ENCODE measurements around the gene ANKRD55.

The ANKRD55 gene

DNA sequence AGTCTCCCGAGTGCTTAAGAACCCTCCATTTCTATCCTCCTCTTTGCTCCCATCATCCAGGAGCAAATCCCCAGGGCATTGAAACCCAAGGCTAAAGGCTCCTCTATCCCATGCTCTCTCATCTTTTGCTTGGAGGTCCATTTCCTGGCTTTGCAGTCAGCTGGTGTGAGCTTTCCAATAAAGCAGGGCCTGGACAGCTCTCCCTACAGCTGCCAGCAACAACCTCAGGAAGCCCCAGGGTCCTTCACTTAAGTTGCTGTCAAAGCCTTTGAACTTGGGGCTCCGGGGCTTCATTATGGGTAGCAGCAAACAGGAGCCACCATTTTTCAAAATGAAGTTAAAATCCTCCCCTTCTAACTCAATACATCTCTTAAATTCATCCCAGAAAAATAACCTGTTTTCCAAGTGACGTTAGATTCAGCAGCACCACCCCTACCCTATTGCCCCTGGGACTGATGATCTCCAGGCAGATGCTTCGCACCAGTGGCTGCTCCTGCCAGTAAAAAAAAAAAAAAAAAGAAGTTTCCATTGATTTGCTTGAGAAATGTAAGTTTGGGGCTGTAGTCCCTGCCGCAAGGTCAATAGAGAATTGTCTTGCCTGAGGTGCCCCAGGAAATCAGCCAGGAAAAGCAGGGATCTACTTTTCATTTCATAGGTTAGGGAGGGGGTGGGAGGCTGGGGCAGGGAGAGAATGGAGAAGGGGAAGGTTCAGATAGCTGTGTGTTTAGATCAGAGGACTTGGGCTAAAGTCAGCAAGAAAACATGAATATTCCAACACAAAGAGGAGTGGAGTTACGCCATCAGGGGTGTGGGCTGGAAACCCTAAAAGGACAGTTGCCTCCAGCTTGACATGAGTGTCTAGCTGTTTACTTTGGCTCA is 154.6 kb downstream of the ANKRD55 start:
- in situ Hi-C loops (cut with HindIII; ENCODE audit: low pct_unique_long_range_greater_than_20kb, low sequenced_read_pairs): no loop called here
- no peak for TF ChIP-seq JUND (IDR thresholded peaks at IDR 0.05; ENCODE audit: low read depth)
- DNase-seq (ENCODE audit: low read depth in 1 of 2, low spot score in 1 of 2): no peak

DNA sequence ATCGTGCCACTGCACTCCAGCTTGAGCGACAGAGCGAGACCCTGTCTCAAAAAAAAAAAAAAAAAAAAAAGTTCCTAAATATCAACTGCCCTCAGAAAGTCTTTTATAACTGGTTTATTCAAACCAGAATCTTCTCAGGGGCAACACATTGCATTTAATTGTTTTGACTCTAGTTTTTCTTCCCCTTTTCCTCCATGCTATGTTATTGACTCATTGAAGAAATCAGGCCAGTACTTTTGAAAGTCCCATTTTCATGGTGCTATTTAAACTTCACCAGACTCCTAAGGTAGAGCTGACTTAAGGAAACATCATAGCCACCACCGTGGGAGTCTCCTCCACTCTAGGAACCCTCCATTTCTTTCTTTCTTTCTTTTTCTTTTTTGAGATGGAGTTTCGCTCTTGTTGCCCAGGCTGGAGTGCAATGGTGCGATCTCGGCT is 155.3 kb downstream of the ANKRD55 start:
- no peak for DNase-seq (ENCODE audit: low read depth in 1 of 2, low spot score in 1 of 2)
- TF ChIP-seq JUND (IDR thresholded peaks at IDR 0.05; ENCODE audit: low read depth): no peak
- in situ Hi-C loops (cut with HindIII; ENCODE audit: low pct_unique_long_range_greater_than_20kb, low sequenced_read_pairs): no loop called here

DNA sequence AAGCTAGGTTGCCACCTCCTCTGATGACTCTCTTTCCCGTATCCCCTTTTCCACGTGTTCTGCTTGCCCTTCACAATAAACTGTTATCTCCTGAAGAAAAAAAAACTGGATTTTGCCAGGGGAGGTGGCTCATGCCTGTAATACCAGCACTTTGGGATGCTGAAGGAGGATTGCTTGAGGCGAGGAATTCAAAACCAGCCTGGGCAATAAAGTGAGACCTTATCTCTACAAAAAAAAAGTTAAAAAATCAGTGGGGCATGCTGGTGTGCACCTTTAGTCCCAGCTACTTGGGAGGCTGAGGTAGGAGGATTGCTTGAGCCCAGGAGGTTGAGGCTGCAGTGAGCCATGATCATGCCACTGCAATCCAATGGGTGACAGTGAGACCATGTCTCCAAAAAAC is 156.6 kb downstream of the ANKRD55 start:
- in situ Hi-C loops (cut with HindIII; ENCODE audit: low pct_unique_long_range_greater_than_20kb, low sequenced_read_pairs): no loop called here
- DNase-seq (ENCODE audit: low read depth in 1 of 2, low spot score in 1 of 2): no peak
- TF ChIP-seq JUND (IDR thresholded peaks at IDR 0.05; ENCODE audit: low read depth): no peak

DNA sequence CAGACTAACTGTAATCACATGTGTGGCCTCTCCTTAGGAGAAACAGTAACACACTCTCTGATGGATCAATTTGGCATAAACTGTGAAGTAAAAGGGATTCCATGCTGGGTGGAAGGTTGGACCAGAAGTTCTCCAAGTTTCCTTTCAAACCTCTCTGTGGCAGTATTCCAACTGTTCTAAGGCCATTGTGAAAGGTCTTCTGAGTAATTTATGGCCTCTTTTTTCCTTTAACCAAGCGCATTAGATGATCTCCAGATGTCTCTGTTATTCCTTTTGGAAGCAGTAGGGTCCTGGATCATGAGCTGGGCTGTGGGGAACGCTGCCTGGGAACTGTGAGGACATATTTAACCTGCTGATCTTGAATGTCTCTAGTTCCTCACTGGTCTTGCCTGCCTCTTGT is 157.8 kb downstream of the ANKRD55 start:
- DNase-seq (ENCODE audit: low read depth in 1 of 2, low spot score in 1 of 2): no peak
- TF ChIP-seq JUND (IDR thresholded peaks at IDR 0.05; ENCODE audit: low read depth): no peak
- in situ Hi-C loops (cut with HindIII; ENCODE audit: low pct_unique_long_range_greater_than_20kb, low sequenced_read_pairs): no loop called here

DNA sequence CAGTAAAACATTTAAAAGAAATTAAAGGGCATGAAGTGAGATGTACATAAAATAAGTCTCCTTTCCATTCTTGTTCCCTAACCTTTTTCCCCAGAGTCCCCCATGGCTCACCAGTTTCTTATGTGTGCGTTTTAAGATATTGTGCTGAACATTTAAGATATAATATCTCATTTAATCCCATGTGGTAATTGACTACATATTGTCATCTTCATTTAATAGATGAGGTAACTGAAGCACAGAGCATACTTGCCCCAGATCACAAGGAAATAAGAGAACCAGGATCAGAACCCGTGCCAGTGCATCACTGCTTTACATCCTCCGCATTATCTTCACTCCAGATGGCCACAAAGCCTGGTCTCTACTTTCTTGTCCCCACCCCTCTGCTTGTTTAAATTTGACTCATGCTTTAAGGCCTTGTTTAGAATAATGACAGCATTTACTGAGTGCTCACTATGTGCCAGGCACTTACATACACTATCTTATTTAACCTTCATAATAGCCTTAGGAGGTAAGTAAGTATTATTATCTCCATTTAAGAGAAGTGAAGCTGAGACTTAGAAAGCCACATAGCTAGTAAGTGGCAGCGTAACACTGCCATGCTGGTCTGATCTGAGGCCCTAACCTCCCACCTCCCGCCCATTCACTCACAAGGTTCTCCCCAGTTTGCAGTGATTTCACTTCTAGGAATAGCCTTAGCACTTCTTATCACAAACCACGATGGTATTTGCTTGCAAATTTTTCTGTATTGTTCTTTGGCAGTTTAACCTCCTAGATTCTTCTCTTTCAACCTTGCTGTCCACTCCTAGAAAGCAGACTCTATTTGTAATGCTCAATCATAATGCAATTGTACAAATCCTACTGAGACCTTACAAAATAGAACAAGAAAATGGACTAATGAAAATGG is 160.0 kb downstream of the ANKRD55 start:
- TF ChIP-seq JUND (IDR thresholded peaks at IDR 0.05; ENCODE audit: low read depth): no peak
- no peak for DNase-seq (ENCODE audit: low read depth in 1 of 2, low spot score in 1 of 2)
- in situ Hi-C loops (cut with HindIII; ENCODE audit: low pct_unique_long_range_greater_than_20kb, low sequenced_read_pairs): no loop called here

DNA sequence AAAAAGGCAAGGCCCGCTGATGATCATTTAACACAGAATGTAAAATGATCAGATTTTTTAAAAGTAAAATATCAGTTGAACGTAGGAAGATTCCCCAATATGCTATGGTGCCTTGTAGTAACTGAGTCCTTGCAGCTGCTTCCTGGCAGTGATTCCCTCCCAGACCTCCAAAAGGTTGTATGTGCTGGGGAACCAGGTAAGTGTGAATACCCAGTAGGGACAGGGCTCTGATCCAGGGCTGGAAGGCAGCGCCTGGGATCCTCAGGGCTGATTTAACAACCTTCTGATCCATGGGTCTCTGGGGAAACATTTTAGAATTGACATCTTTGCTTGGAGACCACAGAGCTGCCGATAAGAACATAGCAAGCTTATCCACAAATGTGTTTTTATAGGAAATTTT is 161.7 kb downstream of the ANKRD55 start:
- in situ Hi-C loops (cut with HindIII; ENCODE audit: low pct_unique_long_range_greater_than_20kb, low sequenced_read_pairs): no loop called here
- DNase-seq (ENCODE audit: low read depth in 1 of 2, low spot score in 1 of 2): no peak
- no peak for TF ChIP-seq JUND (IDR thresholded peaks at IDR 0.05; ENCODE audit: low read depth)

DNA sequence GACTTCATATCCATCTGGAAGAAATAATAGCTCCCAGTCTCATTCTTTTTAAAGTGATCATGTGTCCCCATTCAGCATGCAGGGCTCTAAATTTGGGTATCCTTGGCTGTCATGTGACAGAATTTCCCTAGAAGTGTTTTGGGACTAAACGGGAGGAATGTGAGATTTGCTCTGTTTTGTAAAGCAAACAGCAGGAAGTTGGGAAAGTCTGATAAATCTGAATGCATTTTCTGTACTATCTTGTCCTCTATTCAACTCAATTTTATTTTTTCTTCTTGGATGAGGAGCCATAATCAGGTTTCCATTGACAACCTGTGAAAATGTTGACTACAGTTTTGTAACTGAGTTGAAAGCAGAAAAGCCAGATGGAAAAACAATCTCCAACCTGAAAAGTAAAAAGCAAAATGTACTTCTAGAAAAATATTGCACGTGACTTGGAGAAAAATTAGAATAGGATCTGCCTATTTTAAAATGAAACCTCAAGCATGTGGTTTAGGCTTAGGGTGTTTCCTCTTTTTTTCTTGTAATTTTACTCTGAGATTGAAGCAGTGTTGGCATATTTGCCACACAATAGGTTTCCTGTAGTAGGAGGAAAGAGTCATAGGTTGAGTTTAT is 162.2 kb downstream of the ANKRD55 start:
- no peak for DNase-seq (ENCODE audit: low read depth in 1 of 2, low spot score in 1 of 2)
- in situ Hi-C loops (cut with HindIII; ENCODE audit: low pct_unique_long_range_greater_than_20kb, low sequenced_read_pairs): no loop called here
- no peak for TF ChIP-seq JUND (IDR thresholded peaks at IDR 0.05; ENCODE audit: low read depth)

DNA sequence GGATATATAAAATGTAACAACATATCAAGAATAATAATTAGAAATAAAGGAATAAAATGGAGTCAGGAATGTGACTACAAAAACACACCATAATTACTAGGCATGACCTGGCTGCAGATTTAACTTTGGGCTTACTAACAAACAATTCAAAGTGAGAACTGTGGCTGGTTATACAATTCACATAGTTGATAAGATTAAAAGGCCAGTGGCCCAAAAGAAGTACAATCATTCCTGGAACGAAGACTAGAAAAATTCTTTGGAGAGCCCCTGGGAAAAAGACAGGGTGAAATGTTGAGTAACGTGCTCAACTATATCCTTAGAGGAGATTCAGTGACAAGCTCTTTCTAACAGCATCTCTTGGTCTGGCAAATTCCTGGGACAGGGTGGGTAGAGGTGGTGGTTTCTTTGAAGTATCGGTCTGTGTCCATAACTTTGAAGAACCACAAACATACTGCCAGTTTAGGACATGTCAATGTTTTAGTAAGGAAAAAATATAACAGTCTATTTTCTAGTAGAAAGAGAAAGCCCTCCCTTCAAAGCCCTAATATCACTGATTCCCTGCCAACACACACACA is 163.4 kb downstream of the ANKRD55 start:
- DNase-seq (ENCODE audit: low read depth in 1 of 2, low spot score in 1 of 2): no peak
- TF ChIP-seq JUND (IDR thresholded peaks at IDR 0.05; ENCODE audit: low read depth): no peak
- in situ Hi-C loops (cut with HindIII; ENCODE audit: low pct_unique_long_range_greater_than_20kb, low sequenced_read_pairs): no loop called here

DNA sequence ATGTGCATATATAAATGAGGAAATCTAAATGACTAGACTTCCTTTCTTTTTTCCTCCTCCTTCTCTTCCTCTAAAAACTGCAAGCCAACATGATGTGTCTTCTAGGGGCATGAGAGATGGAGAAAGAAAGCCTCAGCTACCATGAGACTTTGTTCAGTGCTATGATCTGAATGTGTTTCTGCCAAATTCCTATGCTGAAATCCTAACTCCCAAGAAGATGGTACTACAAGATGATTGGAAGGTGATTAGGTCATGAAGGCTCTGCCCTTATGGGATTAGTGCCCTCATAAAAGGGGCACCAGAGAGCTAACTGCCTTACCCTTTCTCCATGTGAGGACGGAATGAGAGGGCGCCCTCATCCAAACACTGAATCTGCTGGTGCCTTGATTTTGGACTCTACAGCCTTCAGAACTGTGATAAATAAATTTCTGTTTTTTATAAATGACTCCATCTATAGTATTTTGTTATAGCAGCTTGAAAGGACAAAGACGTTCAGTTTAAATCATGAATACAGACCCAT is 166.1 kb downstream of the ANKRD55 start:
- no peak for DNase-seq (ENCODE audit: low read depth in 1 of 2, low spot score in 1 of 2)
- in situ Hi-C loops (cut with HindIII; ENCODE audit: low pct_unique_long_range_greater_than_20kb, low sequenced_read_pairs): no loop called here
- TF ChIP-seq JUND (IDR thresholded peaks at IDR 0.05; ENCODE audit: low read depth): no peak

DNA sequence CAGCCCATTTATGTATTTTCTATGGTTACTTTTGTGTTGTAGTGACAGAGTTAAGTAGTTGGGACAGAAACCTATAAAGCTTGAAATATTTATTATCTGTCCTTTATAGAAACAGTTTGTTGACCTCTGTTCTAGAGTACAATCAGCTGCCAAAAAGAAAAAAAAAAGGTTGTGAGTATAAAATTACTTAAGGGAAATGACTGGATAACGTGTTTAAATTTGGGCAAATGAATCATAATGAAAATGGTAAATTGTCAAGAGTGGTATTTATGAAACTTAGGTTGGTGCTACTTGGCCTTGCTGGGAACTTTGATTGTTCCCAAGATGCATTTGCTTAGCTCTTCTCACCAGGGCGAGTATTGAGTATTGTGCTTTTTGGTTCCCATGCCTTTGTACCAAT is 168.1 kb downstream of the ANKRD55 start:
- in situ Hi-C loops (cut with HindIII; ENCODE audit: low pct_unique_long_range_greater_than_20kb, low sequenced_read_pairs): no loop called here
- no peak for DNase-seq (ENCODE audit: low read depth in 1 of 2, low spot score in 1 of 2)
- no peak for TF ChIP-seq JUND (IDR thresholded peaks at IDR 0.05; ENCODE audit: low read depth)

DNA sequence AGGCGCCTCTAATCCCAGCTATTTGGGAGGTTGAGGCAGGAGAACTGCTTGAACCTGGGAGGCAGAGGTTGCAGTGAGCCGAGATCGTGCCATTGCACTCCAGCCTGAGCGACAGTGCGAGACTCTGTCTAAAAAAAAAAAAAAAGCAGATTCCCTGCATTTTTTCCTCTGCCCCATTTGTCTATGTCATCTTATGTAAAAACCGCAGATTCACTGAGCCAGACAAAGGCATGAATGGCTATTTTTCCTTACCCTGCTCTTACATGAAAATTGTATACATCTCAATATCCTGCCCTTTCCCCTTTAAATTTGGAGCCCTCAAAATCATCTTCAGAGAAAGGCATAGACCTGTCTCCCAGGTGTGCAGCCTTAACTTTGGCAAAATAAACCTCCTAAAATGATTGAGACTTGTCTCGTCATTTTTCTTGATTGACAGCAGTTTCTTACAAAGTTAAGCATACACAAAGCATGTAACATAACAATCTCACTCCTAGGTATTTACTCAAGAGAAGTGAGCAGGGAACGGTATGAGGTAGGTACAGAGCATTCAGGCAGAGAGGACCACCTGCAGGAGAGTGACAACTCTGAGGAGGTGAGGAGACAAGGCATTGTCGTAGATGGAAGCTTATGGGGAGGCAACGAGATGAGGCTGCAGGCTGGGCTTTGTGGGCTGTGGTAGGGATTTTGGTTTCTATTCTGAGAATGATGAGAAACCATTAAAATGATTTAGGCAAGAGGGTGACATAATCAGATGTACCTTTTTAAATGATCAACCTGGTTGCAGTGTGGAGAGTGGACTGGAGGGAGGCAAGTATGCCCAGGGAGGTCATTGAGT is 172.6 kb downstream of the ANKRD55 start:
- in situ Hi-C loops (cut with HindIII; ENCODE audit: low pct_unique_long_range_greater_than_20kb, low sequenced_read_pairs): no loop called here
- no peak for TF ChIP-seq JUND (IDR thresholded peaks at IDR 0.05; ENCODE audit: low read depth)
- DNase-seq (ENCODE audit: low read depth in 1 of 2, low spot score in 1 of 2): no peak
